Measurements from ENCODE around the gene DUSP12.

Gene DUSP12

GRCh38 chr1:161719325-161719611 lies 30.3 kb upstream of the DUSP12 start:
- intact Hi-C loops (cut with DNase I; ENCODE audit: low total_unique reads) = no loop called here
- Histone ChIP-seq H3K27me3 (peaks cover 0 to 20% of the 10 kb centered on the region in 2 donors), H3K27ac (no peak overlapping the region), H3K4me1 (no peaks in the 10 kb centered on the region), H3K9me3 (no peaks in the 10 kb centered on the region), H3K36me3 (no peaks in the 10 kb centered on the region), H3K4me3 (no peak overlapping the region)
- no peak for TF ChIP-seq CTCF (IDR thresholded peaks at IDR 0.05)
- no peak for DNase-seq

- no peak for TF ChIP-seq CTCF (IDR thresholded peaks at IDR 0.05)
- DNase-seq = no peak
Measured at GRCh38 chr1:161720422-161720821, 29.2 kb upstream of the DUSP12 start.

DNA sequence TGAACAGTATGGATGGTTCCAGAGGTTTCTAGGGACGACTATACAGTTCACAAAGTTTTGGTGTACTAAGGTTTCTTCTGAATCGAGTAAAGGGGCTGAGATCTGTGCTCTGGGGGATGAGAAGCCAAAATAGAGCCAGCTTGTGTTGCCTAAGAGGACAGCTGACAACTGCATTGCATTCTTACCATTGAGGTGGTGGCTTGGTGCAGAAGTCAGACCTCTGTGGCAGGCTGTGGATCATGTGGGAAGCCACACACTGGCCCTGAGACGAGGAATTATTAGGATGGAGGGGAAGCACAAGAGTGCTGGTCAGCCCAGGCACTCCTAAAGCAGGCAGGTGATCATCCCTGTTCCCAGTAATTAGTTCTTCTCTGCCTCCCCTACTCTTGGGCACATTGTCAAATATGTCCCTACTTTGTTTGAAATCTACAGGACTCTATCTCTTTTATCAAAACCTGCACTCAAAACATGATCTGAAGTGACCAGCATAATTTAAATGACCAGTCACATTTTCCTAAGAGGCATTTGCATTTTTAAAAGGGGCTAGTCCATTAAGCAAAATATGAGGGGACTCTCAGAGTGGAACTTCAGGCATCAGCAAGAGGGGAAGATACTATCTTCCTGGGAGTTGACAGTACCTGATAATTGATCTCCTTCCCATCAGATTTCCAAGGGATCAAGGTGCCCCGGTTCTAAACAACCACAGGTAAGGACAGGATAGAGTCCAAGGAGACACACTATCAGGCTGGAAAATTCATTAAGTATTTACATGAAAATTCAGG lies 28.4 kb upstream of the DUSP12 start, which contains the start of gene FCRLB:
TSS of gene FCRLB (plus strand) at position 589 of the 782 bp plus-strand sequence. CDS start 1,129 bp downstream, outside the sequence.
- Histone ChIP-seq H3K9me3 (no peaks in the 10 kb centered on the region), H3K27me3 (peaks cover 0 to 15% of the 10 kb centered on the region in 2 donors), H3K4me1 (peaks cover 0 to 9% (median 8%) of the 10 kb centered on the region in 4 donors), H3K36me3 (no peaks in the 10 kb centered on the region), H3K4me3 (no peak within 1 kb of the TSS), H3K27ac (no peak within 1 kb of the TSS)
- DNase-seq = no peak
- TF ChIP-seq CTCF (IDR thresholded peaks at IDR 0.05) = no peak
- intact Hi-C loops (cut with DNase I; ENCODE audit: low total_unique reads) = no loop called here

More at GRCh38 chr1:161720422-161720821, 29.2 kb upstream of the DUSP12 start:
- intact Hi-C loops (cut with DNase I; ENCODE audit: low total_unique reads) = no loop called here
- Histone ChIP-seq H3K9me3 (no peaks in the 10 kb centered on the region), H3K4me1 (peaks cover 0 to 2% (median 2%) of the 10 kb centered on the region in 4 donors), H3K27ac (no peak overlapping the region), H3K36me3 (no peaks in the 10 kb centered on the region), H3K27me3 (peaks cover 0 to 20% of the 10 kb centered on the region in 2 donors), H3K4me3 (no peak overlapping the region)

- Histone ChIP-seq H3K9me3 (no peaks in the 10 kb centered on the region), H3K36me3 (no peaks in the 10 kb centered on the region), H3K27me3 (peaks cover 0 to 10% of the 10 kb centered on the region in 2 donors), H3K27ac (no peak overlapping the region), H3K4me3 (no peak overlapping the region), H3K4me1 (peaks cover 0 to 14% (median 8%) of the 10 kb centered on the region in 4 donors)
- TF ChIP-seq CTCF (IDR thresholded peaks at IDR 0.05) = no peak
- no peak for DNase-seq
- intact Hi-C loops (cut with DNase I; ENCODE audit: low total_unique reads) = no loop called here
Measured at GRCh38 chr1:161721738-161722343, 27.7 kb upstream of the DUSP12 start.

DNA sequence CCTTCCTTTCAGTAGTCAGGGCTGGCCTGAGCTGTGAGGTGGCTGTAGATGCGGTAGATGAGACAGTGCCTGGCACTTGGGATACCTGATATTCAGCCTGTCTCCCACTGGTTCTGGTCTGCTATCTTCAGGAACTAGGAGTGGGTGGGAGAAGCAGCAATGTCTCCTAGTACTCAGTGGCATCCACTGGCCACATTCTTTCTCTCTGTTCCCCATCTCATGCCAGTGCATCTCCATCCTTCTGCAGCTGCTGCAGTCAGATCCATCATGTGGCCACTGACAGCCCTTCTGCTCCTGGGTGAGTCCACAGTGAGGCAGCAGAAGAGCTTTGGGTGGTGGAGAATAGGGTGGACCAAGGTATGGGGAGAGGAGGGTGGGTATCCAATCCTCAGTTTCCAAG lies 27.2 kb upstream of the DUSP12 start:
- intact Hi-C loops (cut with DNase I; ENCODE audit: low total_unique reads) = no loop called here
- Histone ChIP-seq H3K4me1 (peaks cover 0 to 18% (median 9%) of the 10 kb centered on the region in 4 donors), H3K27ac (no peak overlapping the region)

More for the DNA sequence above, 27.2 kb upstream of the DUSP12 start:
- no peaks in the 10 kb centered on the region for H3K36me3 ChIP-seq
- H3K4me3 ChIP-seq = no peak overlapping the region
- H3K27me3 ChIP-seq = peaks cover 0 to 9% of the 10 kb centered on the region in 2 donors
- TF ChIP-seq CTCF (IDR thresholded peaks at IDR 0.05) = no peak
- H3K9me3 ChIP-seq = no peaks in the 10 kb centered on the region
- DNase-seq = no peak

Measured in tibial artery (tissue), 4 donors.